ENCODE results near the gene E2F1.
A peak's percentile ranks its signal among the peaks of the same experiment; 100 is the strongest.

E2F1 gene

DNA sequence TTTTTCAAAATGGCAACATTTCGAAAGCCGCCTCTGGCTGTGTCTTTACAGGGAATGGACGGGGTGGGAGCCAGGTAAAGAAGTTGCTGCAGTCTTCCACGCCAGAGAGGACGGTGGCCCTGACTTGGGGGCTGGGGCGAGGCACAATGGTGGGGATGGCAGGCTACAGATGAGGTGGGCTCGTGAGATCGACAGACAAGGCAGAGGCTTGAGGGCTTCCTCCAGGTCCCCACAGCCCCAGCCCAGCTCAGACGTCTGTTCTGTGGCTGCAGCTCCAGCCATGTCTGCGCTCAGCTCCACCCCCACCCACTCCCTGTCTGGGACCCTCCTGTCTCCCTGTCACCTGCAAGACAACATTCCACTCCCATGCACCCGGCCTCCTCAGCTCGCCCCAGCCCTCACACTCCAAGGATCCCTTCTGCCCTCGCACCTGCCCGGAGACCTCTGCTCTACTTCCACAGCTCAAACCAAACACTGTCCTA, 31.5 kb downstream of the E2F1 start:
- Histone ChIP-seq H3K27ac (replicated peaks) (no peak overlapping the region), H3K27me3 (ENCODE audit: insufficient read depth, poor library complexity, severe bottlenecking) (no peaks in the 10 kb centered on the region), H3K4me3 (replicated peaks; ENCODE audit: insufficient read depth, low read length) (no peak overlapping the region)
- no peak for DNase-seq (ENCODE audit: low read depth in 1 of 2, low spot score in 1 of 2)
- no peak for TF ChIP-seq POLR2AphosphoS5 (IDR thresholded peaks at IDR 0.05; ENCODE audit: low read depth)
- TF ChIP-seq, protein P1, sequence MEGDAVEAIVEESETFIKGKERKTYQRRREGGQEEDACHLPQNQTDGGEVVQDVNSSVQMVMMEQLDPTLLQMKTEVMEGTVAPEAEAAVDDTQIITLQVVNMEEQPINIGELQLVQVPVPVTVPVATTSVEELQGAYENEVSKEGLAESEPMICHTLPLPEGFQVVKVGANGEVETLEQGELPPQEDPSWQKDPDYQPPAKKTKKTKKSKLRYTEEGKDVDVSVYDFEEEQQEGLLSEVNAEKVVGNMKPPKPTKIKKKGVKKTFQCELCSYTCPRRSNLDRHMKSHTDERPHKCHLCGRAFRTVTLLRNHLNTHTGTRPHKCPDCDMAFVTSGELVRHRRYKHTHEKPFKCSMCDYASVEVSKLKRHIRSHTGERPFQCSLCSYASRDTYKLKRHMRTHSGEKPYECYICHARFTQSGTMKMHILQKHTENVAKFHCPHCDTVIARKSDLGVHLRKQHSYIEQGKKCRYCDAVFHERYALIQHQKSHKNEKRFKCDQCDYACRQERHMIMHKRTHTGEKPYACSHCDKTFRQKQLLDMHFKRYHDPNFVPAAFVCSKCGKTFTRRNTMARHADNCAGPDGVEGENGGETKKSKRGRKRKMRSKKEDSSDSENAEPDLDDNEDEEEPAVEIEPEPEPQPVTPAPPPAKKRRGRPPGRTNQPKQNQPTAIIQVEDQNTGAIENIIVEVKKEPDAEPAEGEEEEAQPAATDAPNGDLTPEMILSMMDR (IDR thresholded peaks at IDR 0.05; ENCODE audit: insufficient read depth, low read length) = no peak
- TF ChIP-seq SPI1 (IDR thresholded peaks at IDR 0.05; ENCODE audit: borderline replicate concordance, low read depth) = no peak
- no peak for TF ChIP-seq GABPA (IDR thresholded peaks at IDR 0.05; ENCODE audit: low read depth)
- TF ChIP-seq, protein P2, sequence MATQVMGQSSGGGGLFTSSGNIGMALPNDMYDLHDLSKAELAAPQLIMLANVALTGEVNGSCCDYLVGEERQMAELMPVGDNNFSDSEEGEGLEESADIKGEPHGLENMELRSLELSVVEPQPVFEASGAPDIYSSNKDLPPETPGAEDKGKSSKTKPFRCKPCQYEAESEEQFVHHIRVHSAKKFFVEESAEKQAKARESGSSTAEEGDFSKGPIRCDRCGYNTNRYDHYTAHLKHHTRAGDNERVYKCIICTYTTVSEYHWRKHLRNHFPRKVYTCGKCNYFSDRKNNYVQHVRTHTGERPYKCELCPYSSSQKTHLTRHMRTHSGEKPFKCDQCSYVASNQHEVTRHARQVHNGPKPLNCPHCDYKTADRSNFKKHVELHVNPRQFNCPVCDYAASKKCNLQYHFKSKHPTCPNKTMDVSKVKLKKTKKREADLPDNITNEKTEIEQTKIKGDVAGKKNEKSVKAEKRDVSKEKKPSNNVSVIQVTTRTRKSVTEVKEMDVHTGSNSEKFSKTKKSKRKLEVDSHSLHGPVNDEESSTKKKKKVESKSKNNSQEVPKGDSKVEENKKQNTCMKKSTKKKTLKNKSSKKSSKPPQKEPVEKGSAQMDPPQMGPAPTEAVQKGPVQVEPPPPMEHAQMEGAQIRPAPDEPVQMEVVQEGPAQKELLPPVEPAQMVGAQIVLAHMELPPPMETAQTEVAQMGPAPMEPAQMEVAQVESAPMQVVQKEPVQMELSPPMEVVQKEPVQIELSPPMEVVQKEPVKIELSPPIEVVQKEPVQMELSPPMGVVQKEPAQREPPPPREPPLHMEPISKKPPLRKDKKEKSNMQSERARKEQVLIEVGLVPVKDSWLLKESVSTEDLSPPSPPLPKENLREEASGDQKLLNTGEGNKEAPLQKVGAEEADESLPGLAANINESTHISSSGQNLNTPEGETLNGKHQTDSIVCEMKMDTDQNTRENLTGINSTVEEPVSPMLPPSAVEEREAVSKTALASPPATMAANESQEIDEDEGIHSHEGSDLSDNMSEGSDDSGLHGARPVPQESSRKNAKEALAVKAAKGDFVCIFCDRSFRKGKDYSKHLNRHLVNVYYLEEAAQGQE (IDR thresholded peaks at IDR 0.05; ENCODE audit: insufficient replicate concordance, low read depth) = no peak

- no peak overlapping the region for H3K27ac ChIP-seq (replicated peaks)
- DNase-seq (ENCODE audit: low read depth in 1 of 2, low spot score in 1 of 2) = no peak
- H3K27me3 ChIP-seq (ENCODE audit: insufficient read depth, poor library complexity, severe bottlenecking) = no peaks in the 10 kb centered on the region
- no peak overlapping the region for H3K4me3 ChIP-seq (replicated peaks; ENCODE audit: insufficient read depth, low read length)
- TF ChIP-seq, protein P1 (IDR thresholded peaks at IDR 0.05; ENCODE audit: insufficient read depth, low read length) = no peak
- TF ChIP-seq, protein P2 (IDR thresholded peaks at IDR 0.05; ENCODE audit: insufficient replicate concordance, low read depth) = no peak
- TF ChIP-seq POLR2AphosphoS5 (IDR thresholded peaks at IDR 0.05; ENCODE audit: low read depth) = no peak
- TF ChIP-seq SPI1 (IDR thresholded peaks at IDR 0.05; ENCODE audit: borderline replicate concordance, low read depth) = no peak
- TF ChIP-seq GABPA (IDR thresholded peaks at IDR 0.05; ENCODE audit: low read depth) = no peak
Measured at GRCh38 chr20:33653900-33654596, 32.1 kb downstream of the E2F1 start.

GRCh38 chr20:33653218-33653899, 32.8 kb downstream of the E2F1 start:
- H3K27me3 ChIP-seq (ENCODE audit: insufficient read depth, poor library complexity, severe bottlenecking) = no peaks in the 10 kb centered on the region
- H3K4me3 ChIP-seq (replicated peaks; ENCODE audit: insufficient read depth, low read length) = no peak overlapping the region
- peak in 1 of 2 experiments; percentile 29 for DNase-seq (ENCODE audit: low read depth in 1 of 2, low spot score in 1 of 2)
- TF ChIP-seq POLR2AphosphoS5 (IDR thresholded peaks at IDR 0.05; ENCODE audit: low read depth) (no peak), SPI1 (IDR thresholded peaks at IDR 0.05; ENCODE audit: borderline replicate concordance, low read depth) (no peak)
- TF ChIP-seq, protein P1 (IDR thresholded peaks at IDR 0.05; ENCODE audit: insufficient read depth, low read length) = peak; percentile 50
- H3K27ac ChIP-seq (replicated peaks) = no peak overlapping the region

Data from HL-60 (cell line).